Testis (tissue), 5 donors: Measurements from ENCODE around the gene RRP15. TPM values are rescaled to one million over a fixed set of nuclear protein-coding genes. Genes with fewer than 3 reads are reported as not detected.

Source experiments
- DNase-seq: peaks from one replicate; pipeline ENCODE4 v3.0.0-alpha.2; 2019
- H3K27ac ChIP-seq, 2 donors: fragments of 200-600 bp; sonication (generic); one replicate each; pipeline ENCODE4 v1.5.1; 2019
- H3K27me3 ChIP-seq: fragments of 200-600 bp; sonication (generic); one replicate; pipeline ENCODE4 v1.5.1; 2019
- H3K36me3 ChIP-seq: fragments of 200-600 bp; sonication (generic); one replicate; pipeline ENCODE4 v1.5.1; 2017; ENCODE audit warnings: low read depth; ENCODE audit errors: missing control alignments
- H3K4me1 ChIP-seq: fragments of 200-600 bp; sonication (generic); one replicate; pipeline ENCODE4 v1.5.1; 2019
- H3K4me3 ChIP-seq, 2 donors: fragments of 200-600 bp; sonication (generic); one replicate each; pipeline ENCODE4 v1.5.1; 2017 to 2019
- H3K9me3 ChIP-seq: fragments of 200-600 bp; sonication (generic); one replicate; pipeline ENCODE4 v1.5.1; 2017
- POLR2A ChIP-seq: fragments of 450-650 bp; IDR thresholded peaks from one replicate; pipeline ENCODE4 v1.6.1; 2017; ENCODE audit warnings: antibody characterized with exemption, mild to moderate bottlenecking, moderate library complexity
- WGBS, 2 donors: methylation state at CpG; one replicate each; pipeline ENCODE4 v1.1.5; 2018; 5-methylcytosine and 5-hydroxymethylcytosine counted together
- intact Hi-C: fragments of 100-400 bp; cut with DNase I; formaldehyde crosslinking; loops from one replicate; pipeline ENCODE4 v1.15.1; 2023; ENCODE audit warnings: low total_unique reads
- long read RNA-seq, 2 donors: transcript quantifications; one replicate each; lab custom pipeline, GENCODE V29; 2026
- polyA plus RNA-seq: library from polyadenylated mRNA; stranded (reverse); fragments of 350-450 nt; fragmentation: Illumina TruSeq; extraction: RNeasy Lipid Tissue Mini Kit (QIAGEN cat#74804); gene quantifications from one replicate; pipeline ENCODE4 v1.2.3, GENCODE V29; 2014; ENCODE audit warnings: low read depth, low replicate concordance; ENCODE audit not compliant: insufficient read depth
- total RNA-seq, 2 donors: library from RNA; depleted of rRNA; stranded (reverse); fragments of >200 nt; gene quantifications; one replicate each; pipeline ENCODE4 v1.2.3, GENCODE V29; 2016
- TF ChIP-seq, protein P1 (sequence below), 3 experiments: fragments of 450-650 bp in 2 of 3; fragments of 200-600 bp in 1 of 3; sonication (generic) in 1 of 3; IDR thresholded peaks; one replicate each; pipeline ENCODE4 v1.5.1; 2016 to 2019; ENCODE audit warnings: antibody characterized with exemption in 3 of 3, mild to moderate bottlenecking in 2 of 3, moderate library complexity in 1 of 3

Gene RRP15, protein sequence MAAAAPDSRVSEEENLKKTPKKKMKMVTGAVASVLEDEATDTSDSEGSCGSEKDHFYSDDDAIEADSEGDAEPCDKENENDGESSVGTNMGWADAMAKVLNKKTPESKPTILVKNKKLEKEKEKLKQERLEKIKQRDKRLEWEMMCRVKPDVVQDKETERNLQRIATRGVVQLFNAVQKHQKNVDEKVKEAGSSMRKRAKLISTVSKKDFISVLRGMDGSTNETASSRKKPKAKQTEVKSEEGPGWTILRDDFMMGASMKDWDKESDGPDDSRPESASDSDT
- total RNA-seq (1 to 10 TPM; 5.5 to 9.7 TPM), polyA plus RNA-seq (6.5 TPM)
- long read RNA-seq, donor 1, full-length matches to known transcripts: 20 of 27 reads
- long read RNA-seq, donor 1, partial matches to known transcripts: 7 of 27 reads
- long read RNA-seq, donor 1, other reads (novel, unspliced or antisense): 0 of 27 reads
- long read RNA-seq, donor 2, full-length matches to known transcripts: 8 of 8 reads
- long read RNA-seq, donor 2, partial matches to known transcripts: 0 of 8 reads
- long read RNA-seq, donor 2, other reads (novel, unspliced or antisense): 0 of 8 reads

- 0% methylated on average over 40 to 45 of the region's 45 CpGs for WGBS, 2 donors
- peaks cover 11% of the 10 kb centered on the region for H3K4me1 ChIP-seq
- H3K36me3 ChIP-seq: no peaks in the 10 kb centered on the region
- peak; percentile 95 for DNase-seq
- H3K27ac ChIP-seq: peak within 1 kb of the TSS; percentile 77 to 82
- intact Hi-C loops: no loop called here
- no peaks in the 10 kb centered on the region for H3K9me3 ChIP-seq
- H3K27me3 ChIP-seq: no peaks in the 10 kb centered on the region
- peak within 1 kb of the TSS; percentile 75 to 91 for H3K4me3 ChIP-seq
- TF ChIP-seq, protein P1, sequence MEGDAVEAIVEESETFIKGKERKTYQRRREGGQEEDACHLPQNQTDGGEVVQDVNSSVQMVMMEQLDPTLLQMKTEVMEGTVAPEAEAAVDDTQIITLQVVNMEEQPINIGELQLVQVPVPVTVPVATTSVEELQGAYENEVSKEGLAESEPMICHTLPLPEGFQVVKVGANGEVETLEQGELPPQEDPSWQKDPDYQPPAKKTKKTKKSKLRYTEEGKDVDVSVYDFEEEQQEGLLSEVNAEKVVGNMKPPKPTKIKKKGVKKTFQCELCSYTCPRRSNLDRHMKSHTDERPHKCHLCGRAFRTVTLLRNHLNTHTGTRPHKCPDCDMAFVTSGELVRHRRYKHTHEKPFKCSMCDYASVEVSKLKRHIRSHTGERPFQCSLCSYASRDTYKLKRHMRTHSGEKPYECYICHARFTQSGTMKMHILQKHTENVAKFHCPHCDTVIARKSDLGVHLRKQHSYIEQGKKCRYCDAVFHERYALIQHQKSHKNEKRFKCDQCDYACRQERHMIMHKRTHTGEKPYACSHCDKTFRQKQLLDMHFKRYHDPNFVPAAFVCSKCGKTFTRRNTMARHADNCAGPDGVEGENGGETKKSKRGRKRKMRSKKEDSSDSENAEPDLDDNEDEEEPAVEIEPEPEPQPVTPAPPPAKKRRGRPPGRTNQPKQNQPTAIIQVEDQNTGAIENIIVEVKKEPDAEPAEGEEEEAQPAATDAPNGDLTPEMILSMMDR (IDR thresholded peaks at IDR 0.05): peak in 2 of 3 experiments; percentile 19 to 27
- TF ChIP-seq POLR2A: no peak
These were observed at the start of gene RRP15 for GRCh38 chr1:218284917-218285635. TSS of gene RRP15 (plus strand) at chr1:218285293. CDS start at chr1:218285317, 24 bp downstream.

GRCh38 chr1:218242171-218242570 is 42.9 kb upstream of the RRP15 start:
- no peak overlapping the region for H3K27ac ChIP-seq
- TF ChIP-seq, protein P1 (IDR thresholded peaks at IDR 0.05): no peak
- TF ChIP-seq POLR2A: no peak
- H3K4me1 ChIP-seq: no peaks in the 10 kb centered on the region
- no peak overlapping the region for H3K4me3 ChIP-seq
- 81 to 83% methylated on average over 3 of the region's 3 CpGs for WGBS, 2 donors
- H3K27me3 ChIP-seq: no peaks in the 10 kb centered on the region
- DNase-seq: no peak
- H3K9me3 ChIP-seq: no peaks in the 10 kb centered on the region
- intact Hi-C loops: no loop called here
- no peaks in the 10 kb centered on the region for H3K36me3 ChIP-seq

- intact Hi-C loops: no loop called here
- no peak overlapping the region for H3K27ac ChIP-seq
- no peaks in the 10 kb centered on the region for H3K36me3 ChIP-seq
These were observed 37.8 kb upstream of the RRP15 start for GRCh38 chr1:218247339-218247738.

DNA sequence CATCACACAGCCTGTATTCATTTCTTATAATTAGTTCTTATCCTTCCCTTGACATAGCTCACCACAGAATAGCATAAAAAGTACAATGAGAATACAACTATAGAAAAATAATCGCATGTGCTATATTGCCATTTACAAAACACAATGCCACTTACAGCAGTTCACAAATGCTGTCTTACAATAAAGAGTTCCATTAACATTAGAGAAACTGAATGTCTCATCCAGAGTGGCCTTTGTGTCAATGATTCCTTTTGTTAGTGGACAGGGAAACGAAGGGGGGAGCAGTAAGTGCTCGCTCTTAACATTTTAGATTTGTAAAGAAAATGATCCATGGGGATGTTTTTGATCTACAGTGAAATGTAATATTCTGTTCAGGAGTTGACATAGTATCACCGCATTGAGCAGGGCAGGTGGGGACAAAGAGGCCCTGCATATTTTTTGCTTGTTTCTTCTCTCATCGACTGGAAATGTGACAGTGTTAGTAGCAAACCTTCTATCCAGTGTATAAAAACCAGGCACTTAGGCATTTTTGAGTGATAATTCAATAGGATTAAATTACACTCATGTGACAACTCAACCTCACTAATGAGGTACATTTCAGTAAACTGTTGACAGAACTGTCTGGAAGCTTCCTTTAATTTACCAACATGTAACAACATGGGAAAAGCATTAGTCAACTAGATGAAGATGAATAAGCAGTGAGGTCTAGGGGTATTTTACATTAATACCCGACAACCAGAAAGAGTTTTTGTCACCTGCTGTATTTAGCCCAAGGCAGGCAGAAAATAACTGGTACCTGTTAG is 35.6 kb upstream of the RRP15 start:
- Histone ChIP-seq H3K4me1 (no peaks in the 10 kb centered on the region), H3K27ac (no peak overlapping the region), H3K9me3 (no peaks in the 10 kb centered on the region), H3K4me3 (no peak overlapping the region), H3K27me3 (no peaks in the 10 kb centered on the region), H3K36me3 (no peaks in the 10 kb centered on the region)
- no peak for DNase-seq
- WGBS, 2 donors: 89 to 93% methylated on average over 6 of the region's 6 CpGs
- intact Hi-C loops: no loop called here
- TF ChIP-seq, protein P1 (IDR thresholded peaks at IDR 0.05): no peak
- TF ChIP-seq POLR2A: no peak

More at GRCh38 chr1:218247339-218247738, 37.8 kb upstream of the RRP15 start:
- no peaks in the 10 kb centered on the region for H3K9me3 ChIP-seq
- TF ChIP-seq POLR2A: no peak
- TF ChIP-seq, protein P1 (IDR thresholded peaks at IDR 0.05): no peak
- H3K4me3 ChIP-seq: no peak overlapping the region
- no peak for DNase-seq
- H3K27me3 ChIP-seq: no peaks in the 10 kb centered on the region
- H3K4me1 ChIP-seq: no peaks in the 10 kb centered on the region
